GM18505 (cell line): Measurements from ENCODE around the gene UBE2N.
"Not testable (repeated sequence)": the region's sequence is repeated elsewhere in the genome, so short reads cannot be mapped to it uniquely, and the experiment has no call there.

ENCODE experiments used
- ATAC-seq: cut with Tn5 transposase; IDR thresholded peaks from one replicate; pipeline ENCODE4 v1.9.1; 2021; ENCODE audit not compliant: unreplicated experiment
- POLR2A ChIP-seq: IDR thresholded peaks from 4 replicates; pipeline ENCODE4 v1.6.1; 2011; ENCODE audit warnings: borderline replicate concordance; ENCODE audit not compliant: insufficient read depth, insufficient read length; ENCODE audit errors: extremely low read depth

Gene UBE2N

DNA sequence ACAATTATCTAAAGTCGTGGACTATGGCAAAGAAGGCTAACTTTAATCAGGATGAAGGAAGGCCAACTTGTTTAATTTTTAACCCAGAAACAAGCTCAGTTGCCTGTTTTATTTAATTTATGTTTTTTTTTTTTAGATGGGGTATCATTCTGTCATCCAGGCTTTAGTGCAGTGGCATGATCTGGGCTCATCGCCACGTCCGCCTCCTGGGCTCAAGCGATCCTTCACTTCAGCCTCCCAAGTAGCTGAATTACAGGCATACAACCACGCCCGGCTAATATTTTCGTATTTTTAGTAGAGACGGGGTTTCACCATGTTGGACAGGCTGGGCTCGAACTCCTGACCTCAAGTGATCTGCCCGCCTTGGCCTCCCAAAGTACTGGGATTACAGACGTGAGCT lies 44.3 kb downstream of the UBE2N start:
- no peak for ATAC-seq
- TF ChIP-seq POLR2A: no peak

DNA sequence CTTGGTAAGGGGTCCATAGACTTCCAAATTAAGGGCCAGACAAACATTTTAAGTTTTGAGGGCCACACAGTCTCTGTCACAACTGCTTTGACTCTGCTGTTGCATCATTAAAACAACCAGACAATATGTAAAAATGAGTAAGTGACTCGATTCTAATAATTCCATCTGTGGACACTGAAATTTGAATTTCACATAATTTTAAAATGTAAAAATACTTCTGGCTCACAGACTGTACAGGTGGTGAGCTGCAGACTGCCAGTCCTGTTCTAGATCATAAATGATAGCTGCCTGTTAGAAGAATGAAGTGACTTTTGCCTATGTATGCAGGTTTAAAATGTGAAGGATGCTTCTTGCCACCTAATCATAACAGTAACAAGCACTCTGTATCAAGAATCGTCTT lies 48.3 kb downstream of the UBE2N start:
- ATAC-seq: no peak

DNA sequence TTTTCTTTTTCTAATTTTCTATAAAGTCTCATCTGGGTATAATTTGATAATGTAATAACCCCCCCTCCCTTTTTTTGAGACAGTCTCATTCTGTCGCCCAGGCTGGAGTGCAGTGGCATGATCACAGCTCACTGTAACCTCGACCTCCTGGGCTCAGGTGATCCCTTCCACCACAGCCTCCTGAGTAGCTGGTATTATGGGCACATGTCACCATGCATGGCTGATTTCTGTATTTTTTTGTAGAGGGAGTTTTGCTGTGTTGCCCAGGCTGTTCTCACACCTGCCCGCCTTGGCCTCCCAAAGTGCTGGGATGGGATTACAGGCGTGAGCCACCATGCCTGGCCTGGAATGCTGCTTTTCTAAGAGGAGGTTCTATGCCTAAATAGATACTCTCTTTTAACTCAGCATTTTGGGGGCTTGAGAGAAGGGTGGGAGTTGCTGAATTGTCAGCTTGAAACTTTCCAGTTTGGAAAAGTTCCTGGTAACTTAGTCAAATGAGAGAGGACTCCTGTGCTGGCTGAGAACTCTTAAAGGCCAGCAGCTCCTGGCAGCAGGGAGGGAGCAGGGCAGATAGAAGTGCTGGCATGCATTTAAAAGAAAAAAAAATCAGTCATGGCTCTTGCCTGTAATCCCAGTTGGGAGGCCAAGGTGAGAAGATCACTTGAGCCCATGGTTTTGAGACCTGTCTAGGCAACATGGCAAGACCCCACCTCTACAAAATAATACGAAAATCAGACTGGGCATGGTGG lies 51.0 kb downstream of the UBE2N start:
- no peak for TF ChIP-seq POLR2A
- ATAC-seq: no peak

More for the DNA sequence above, 48.3 kb downstream of the UBE2N start:
- TF ChIP-seq POLR2A: no peak

DNA sequence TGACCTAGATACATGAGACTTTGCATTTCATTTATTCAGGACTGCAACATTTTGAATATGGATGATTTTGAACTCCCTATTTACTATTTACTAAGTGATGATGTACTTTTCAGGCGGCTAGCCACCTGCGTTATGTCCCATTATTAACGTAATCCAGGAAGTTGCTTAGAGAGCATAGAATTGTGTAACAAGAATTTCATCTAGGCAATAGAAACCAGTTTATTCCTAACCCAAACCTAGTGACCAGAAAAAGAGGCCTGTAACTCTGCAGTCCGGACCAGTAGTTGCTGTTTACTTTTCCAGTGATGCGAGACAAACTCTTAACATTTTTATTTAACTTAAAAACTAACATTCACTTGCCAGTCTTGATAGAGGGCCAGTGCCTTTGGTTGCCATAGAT lies 51.7 kb downstream of the UBE2N start:
- no peak for ATAC-seq
- no peak for TF ChIP-seq POLR2A

- no peak for TF ChIP-seq POLR2A
- ATAC-seq: no peak
Measured at GRCh38 chr12:93387780-93388179, 54.0 kb downstream of the UBE2N start.

- ATAC-seq: not testable (repeated sequence)
Measured at GRCh38 chr12:93381976-93382437, 59.7 kb downstream of the UBE2N start.

DNA sequence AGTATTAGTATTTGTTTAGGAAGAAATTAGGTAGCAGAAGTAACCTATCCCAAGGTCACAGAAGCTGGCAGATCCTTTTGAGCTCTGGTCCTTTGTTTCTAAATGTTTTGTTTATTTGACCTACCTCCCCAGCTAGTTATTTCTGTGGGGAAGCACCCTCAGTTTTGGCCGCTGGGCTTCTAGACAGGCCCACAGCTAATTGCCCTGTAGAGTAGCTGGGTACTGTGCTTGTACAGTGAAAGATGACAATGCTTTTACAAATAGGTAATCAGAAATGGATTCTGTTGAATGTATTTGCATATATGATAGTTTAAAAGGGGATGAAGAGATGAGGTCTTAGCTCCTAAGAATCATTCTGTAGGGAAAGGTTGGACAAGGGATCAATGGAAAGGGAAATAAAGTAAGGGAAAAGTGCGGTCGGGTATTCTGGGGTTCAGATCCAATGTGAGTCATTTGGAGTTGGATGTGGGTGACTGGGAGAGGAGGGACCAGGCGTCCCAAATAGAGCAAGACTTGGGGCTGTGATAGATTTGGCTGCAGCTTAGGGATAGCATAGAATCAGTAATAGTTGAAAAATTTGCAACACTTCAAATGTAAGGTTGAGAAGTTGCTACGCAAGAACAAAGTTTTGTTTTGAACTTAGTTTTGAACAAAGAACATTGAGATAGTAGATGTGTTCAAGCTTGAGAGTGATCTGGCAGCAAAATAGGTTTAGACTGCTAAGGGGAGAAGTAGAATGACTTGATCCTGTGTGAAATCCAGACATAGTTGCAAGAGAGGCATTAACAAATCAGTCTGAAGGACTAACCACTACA lies 60.4 kb downstream of the UBE2N start:
- ATAC-seq: no peak
- TF ChIP-seq POLR2A: no peak

GRCh38 chr12:93380480-93381121 lies 61.1 kb downstream of the UBE2N start:
- no peak for ATAC-seq
- TF ChIP-seq POLR2A: no peak

DNA sequence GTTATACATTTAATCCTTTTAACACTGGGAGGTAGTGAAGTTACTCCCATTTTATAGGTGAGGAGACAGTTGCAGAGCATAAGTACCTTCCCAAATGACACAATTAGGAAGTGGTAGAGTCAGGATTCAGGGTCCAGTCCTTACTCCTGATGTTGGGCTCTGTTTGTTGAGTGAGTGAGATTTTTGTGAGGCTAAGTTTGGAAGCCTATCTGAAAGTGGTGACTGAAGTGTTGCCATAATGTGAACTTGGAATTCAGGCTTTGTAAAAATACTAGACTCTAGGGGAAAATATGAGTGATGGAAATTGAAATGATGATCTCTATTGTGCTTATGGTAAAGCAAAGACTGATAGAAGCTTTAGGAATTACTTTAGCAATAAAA lies 61.8 kb downstream of the UBE2N start:
- TF ChIP-seq POLR2A: no peak
- ATAC-seq: no peak

DNA sequence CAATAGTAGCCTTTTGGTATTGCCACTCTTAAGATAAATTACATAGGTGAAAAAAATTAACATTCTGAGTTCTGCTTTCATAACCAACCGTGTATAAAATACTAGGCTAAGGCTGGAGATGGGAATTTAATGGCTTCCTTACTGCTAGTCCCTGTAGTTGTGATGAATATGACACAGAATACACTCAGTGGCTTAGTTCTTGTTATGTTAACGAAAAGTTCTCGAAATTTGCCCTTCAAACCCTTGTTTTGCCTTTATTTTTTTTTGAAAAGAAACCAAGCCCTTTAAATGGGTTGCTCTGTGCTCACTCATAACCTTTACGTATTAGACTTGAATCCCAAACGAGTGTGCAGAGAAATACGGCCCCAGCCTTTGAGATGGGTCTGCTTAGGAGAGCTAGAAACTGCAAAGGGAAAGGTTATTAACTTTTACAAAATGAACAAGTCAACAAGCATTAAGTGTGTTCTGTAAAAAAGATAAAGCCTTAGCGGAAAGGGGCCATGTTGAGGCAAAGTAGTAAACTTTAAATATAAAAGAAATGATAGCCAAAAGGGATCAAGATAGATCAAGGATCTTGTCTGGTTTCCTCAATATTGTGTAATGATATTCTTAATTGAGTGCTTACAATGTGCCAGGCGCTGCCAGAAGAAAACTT lies 62.3 kb downstream of the UBE2N start:
- no peak for TF ChIP-seq POLR2A
- no peak for ATAC-seq

- no peak for TF ChIP-seq POLR2A
- ATAC-seq: no peak
Measured at GRCh38 chr12:93378998-93379325, 62.8 kb downstream of the UBE2N start.

DNA sequence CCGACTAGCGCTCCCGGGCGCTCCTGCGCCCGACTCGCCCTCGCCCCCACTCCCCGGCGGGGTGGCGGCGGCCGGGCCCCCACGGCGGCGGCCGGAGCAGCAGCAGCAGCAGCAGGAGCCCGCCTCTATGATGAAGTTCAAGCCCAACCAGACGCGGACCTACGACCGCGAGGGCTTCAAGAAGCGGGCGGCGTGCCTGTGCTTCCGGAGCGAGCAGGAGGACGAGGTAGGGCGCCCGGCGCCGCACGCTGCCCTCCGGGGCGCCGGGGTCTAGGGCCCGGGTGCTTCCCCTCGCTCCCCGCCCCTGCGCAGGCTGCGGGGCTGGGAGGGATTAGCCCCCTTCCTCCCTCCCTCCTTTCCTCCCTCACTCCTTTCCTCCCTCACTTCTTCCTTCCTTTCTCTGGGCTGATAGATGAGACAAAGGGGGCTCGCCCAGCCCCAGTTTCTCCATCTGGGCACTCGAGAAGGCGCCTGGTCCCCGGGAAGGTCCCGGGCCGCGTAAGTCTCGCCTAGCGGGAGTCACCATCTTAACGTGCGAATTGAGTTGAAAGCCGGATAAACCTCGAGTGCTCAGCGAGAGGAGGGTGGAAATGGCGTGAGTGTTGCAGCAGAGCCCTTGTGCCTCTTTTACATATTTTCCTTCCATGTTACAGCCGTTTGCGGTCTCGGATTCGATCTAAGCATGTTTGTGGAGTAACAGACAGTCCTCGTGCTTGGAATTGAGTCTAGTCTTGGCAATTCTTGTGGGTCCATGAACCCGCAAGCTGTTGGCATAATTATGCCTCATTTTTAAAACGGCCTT lies 63.4 kb downstream of the UBE2N start:
- peak; percentile 32 for ATAC-seq
- peak; percentile 70 for TF ChIP-seq POLR2A
